Raji (cell line): ENCODE results near the gene KCNMB1.

Experiments
- POLR2A ChIP-seq: IDR thresholded peaks from 2 replicates; pipeline ENCODE4 v1.6.1; 2011; ENCODE audit warnings: low read depth, low read length, control low read depth; ENCODE audit not compliant: insufficient read depth

Gene KCNMB1, protein sequence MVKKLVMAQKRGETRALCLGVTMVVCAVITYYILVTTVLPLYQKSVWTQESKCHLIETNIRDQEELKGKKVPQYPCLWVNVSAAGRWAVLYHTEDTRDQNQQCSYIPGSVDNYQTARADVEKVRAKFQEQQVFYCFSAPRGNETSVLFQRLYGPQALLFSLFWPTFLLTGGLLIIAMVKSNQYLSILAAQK

GRCh38 chr5:170388818-170389549 is at the start of gene KCNMB1:
Gene KCNMB1, minus strand, starts transcription at chr5:170389367. Its CDS starts 3,920 bp downstream, at chr5:170385447.
- no peak for TF ChIP-seq POLR2A

DNA sequence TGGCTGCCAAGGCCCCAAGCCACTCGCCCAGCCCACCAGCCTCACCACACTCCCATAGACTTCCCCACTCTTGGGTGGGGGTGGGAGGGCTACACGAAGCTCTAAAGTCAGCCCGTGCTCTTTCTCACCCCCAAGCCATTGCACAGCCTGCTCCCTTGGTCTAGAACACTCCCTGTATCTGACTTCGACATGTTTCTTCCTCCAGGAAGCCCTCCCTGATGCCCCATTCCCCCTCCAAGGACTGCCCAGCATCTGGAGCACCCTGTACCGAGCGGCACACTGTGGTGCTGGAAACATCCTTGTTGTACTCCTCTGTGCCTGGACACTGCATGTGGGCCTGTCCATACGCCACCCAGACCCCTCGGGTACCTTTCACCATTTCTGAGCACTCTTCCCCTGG is 49.4 kb upstream of the KCNMB1 start:
- no peak for TF ChIP-seq POLR2A

DNA sequence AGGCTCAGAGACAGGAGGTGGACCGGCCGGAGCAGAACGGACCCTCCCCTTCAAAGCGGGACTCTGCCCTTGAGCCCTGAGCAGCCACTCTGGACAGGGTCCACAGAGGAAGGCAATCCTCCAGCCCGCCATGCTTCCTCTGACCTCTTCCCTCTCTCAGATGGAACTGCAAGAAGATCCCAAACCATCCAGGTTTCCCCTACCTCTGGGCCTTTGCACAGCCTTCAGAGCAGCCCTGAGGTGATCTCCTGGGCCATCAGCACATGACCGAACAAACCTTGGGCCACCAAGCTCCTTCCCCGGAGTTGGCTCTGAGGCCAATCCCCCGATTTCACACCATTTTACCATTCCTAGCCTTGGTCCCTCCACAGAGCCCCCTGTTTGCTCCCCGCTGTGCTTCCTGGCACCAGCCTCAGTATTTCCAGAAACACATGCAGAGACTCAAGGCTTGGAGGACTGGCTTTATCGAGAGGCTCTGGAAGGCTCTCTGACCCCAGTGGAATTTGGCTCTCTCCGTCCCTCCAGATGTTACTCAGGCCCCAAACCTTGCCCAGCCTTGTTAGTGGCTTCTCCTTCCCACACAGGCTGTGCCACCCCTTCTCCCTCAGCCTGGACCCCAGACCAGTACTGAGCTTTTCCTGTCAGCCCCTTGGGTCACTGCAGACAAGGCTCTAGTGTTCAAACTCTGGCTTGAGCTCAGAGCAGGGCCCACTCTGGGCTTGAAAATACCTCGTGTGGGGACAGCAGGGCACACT is 48.6 kb upstream of the KCNMB1 start:
- TF ChIP-seq POLR2A, result no peak

DNA sequence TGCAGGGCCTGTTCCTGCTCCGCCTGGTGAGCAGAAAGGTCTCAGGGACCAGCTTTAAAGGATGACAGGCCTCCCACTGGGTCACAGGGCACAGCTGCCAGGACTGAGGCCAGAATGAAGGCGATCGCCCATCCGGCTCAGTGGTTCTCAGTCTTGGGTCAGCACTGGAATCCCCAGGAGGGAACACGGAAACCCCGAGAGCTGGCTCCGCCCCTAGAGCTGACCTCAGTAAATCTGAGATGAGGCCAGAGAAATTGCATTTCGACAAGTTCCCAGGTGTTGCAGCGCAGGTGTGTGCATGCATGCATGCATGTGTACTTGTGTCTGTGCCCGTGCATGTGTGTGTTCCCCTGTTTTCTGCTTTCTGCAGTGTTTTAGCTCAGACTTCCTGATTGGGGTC is 47.2 kb upstream of the KCNMB1 start:
- no peak for TF ChIP-seq POLR2A

GRCh38 chr5:170434966-170435605 is 45.9 kb upstream of the KCNMB1 start:
- TF ChIP-seq POLR2A, result no peak

DNA sequence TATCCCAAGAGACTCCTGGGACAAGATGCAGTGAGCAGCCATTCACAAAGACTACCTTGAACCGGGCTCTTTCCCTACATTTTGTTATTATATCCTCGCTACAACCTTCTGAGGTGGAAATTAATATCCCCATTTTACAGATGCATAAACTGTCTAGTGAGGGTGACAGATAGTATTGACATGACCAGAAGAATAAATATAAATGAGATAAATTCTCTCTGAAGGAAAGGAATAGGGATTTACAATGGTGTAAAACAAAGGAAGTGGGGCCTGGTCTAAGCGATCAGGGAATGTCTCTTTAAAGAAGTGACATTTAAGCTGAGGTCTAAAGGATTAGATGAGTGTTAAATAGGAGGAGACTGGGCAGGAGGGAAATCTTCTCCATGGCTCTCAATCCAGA is 43.5 kb upstream of the KCNMB1 start:
- no peak for TF ChIP-seq POLR2A

DNA sequence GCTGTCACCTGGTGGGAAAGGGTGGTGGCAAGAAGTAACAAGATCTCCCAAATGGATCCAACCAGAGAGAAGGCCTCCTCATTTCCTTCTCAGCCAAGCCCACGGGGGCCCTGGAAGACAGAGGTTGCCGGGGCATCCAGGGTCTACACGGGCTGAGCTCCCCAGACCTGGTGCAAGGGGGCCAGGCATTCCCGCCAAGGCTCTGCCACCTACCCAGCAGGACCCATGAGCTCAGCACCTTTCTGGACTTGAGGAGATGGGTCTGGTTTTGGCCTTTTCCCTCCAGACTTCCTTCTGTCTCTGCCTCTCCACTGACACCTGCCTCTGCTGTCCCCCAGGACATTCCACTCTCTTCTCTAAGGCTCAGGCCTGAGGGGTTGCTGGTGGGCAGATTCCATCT is 42.4 kb upstream of the KCNMB1 start:
- TF ChIP-seq POLR2A, result no peak

DNA sequence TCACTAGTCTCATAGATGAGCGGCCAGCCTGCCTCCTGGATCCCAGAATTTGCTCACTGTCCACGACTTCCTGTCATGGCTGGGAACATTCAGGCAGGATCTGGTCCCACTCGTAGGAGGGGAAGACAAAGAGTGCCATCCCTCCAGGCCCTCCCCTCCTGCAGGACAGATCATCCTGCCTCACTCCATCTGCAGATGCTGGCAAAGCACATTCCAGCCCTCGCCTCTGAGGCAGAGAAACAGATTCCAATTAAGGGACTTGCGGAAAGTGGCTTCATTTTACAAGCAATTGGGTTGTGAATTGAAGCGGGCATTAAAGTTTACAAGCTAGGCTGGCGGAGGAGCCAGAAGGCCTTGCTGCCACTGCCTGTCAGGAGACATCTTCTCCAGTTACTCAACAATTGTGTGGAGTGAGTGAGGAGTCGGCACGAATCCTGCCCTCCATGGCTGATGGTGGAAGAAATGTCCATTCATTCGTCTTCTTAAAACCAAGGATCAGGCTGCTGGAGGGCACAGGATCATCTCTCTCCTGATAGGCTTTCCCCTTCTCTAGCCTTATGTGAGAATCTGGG is 41.8 kb upstream of the KCNMB1 start:
- TF ChIP-seq POLR2A, result no peak

- TF ChIP-seq POLR2A, result no peak
Observed at GRCh38 chr5:170430256-170430655, 41.1 kb upstream of the KCNMB1 start.

GRCh38 chr5:170429014-170429413 is 39.8 kb upstream of the KCNMB1 start:
- TF ChIP-seq POLR2A, result no peak

GRCh38 chr5:170427672-170428236 is 38.6 kb upstream of the KCNMB1 start:
- no peak for TF ChIP-seq POLR2A

DNA sequence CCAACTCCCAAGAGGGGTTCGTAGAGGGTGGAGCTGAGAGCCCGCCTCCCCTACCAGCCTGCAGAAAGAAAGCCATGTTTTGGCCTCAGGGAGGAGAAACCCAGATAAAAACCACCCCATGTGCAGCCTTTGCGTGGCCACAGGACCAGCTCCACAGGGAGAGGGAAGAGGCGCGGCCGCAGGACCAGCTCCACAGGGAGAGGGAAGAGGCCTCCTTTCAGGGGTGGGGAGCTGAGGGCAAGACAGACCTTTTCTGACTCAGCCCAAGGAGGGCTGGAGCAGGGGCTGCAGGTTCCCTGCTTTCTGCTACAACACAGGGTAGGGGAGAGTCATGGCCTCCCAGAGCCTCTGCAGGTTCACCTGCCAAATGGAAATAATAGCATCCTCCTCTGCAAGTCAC is 37.6 kb upstream of the KCNMB1 start:
- TF ChIP-seq POLR2A, result no peak

DNA sequence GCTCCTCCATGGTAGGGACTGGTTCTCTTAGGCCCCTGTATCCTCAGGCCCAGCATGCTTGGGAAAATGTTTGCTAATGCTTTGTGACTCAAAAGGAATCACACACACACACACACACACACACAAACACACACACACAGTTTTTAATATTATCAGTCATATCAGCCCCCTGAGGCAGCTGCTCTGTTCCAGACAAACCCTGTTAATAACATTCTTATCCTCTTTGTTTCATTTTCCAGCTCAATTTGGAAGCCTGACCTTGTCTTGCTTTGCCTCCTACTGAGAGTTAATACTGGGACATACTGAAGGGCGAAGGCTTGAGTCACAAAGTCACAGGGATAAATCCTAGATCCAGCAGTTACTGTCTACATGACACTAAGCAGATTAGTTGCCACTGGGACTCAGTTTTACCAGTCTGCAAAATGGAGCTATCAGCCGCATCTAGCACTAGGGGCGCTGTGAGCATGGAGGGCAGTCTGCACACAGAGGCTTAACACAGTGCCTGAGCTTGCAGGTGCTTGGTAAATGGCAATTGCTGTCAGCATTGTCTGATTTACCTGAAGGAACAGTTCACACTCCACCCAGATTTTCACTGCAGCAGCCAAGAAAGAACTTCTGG is 37.1 kb upstream of the KCNMB1 start:
- TF ChIP-seq POLR2A, result no peak

- no peak for TF ChIP-seq POLR2A
Observed at GRCh38 chr5:170425731-170426130, 36.6 kb upstream of the KCNMB1 start.
